CD4-positive, alpha-beta T cell treated with Interleukin-6 for 4 hours (primary cell): Measurements from ENCODE around the gene ADAMTS12.
"Not testable (repeated sequence)": the region's sequence is repeated elsewhere in the genome, so short reads cannot be mapped to it uniquely, and the experiment has no call there.

ENCODE experiments used
- DNase-seq: peaks from one replicate; pipeline ENCODE4 v3.0.0-alpha.2; 2020; ENCODE audit warnings: mixed read lengths

Gene ADAMTS12

GRCh38 chr5:33515366-33515765, 376.4 kb downstream of the ADAMTS12 start:
- not testable (repeated sequence) for DNase-seq

GRCh38 chr5:33513462-33514185, 378.2 kb downstream of the ADAMTS12 start:
- DNase-seq, result no peak

GRCh38 chr5:33509036-33509435, 382.8 kb downstream of the ADAMTS12 start:
- no peak for DNase-seq

- DNase-seq, result no peak
Measured at GRCh38 chr5:33507426-33507825, 384.4 kb downstream of the ADAMTS12 start.

- DNase-seq, result no peak
Measured at GRCh38 chr5:33504570-33504969, 387.2 kb downstream of the ADAMTS12 start.

- DNase-seq, result no peak
Measured at GRCh38 chr5:33501899-33502298, 389.9 kb downstream of the ADAMTS12 start.

GRCh38 chr5:33501260-33501659, 390.5 kb downstream of the ADAMTS12 start:
- DNase-seq, result no peak

GRCh38 chr5:33494466-33494865, 397.3 kb downstream of the ADAMTS12 start:
- DNase-seq, result no peak

GRCh38 chr5:33491941-33492340, 399.8 kb downstream of the ADAMTS12 start:
- no peak for DNase-seq

- no peak for DNase-seq
Measured at GRCh38 chr5:33490071-33490665, 401.6 kb downstream of the ADAMTS12 start.

GRCh38 chr5:33489481-33490067, 402.2 kb downstream of the ADAMTS12 start:
- no peak for DNase-seq

GRCh38 chr5:33488558-33489355, 403.0 kb downstream of the ADAMTS12 start:
- no peak for DNase-seq

GRCh38 chr5:33487236-33487635, 404.6 kb downstream of the ADAMTS12 start:
- DNase-seq, result no peak

GRCh38 chr5:33482335-33482734, 409.5 kb downstream of the ADAMTS12 start:
- no peak for DNase-seq

GRCh38 chr5:33480876-33481275, 410.9 kb downstream of the ADAMTS12 start:
- no peak for DNase-seq

- DNase-seq, result no peak
Measured at GRCh38 chr5:33479311-33479710, 412.5 kb downstream of the ADAMTS12 start.

- no peak for DNase-seq
Measured at GRCh38 chr5:33477816-33478215, 414.0 kb downstream of the ADAMTS12 start.

- no peak for DNase-seq
Measured at GRCh38 chr5:33476992-33477391, 414.8 kb downstream of the ADAMTS12 start.

GRCh38 chr5:33475706-33476105, 416.1 kb downstream of the ADAMTS12 start:
- no peak for DNase-seq

- DNase-seq, result no peak
Measured at GRCh38 chr5:33474931-33475499, 416.8 kb downstream of the ADAMTS12 start.

- DNase-seq, result no peak
Measured at GRCh38 chr5:33474004-33474403, 417.8 kb downstream of the ADAMTS12 start.
